ENCODE measurements around the gene PSMB3.
A peak's percentile ranks its signal among the peaks of the same experiment; 100 is the strongest.

PSMB3 gene

GRCh38 chr17:38800237-38800760, 47.8 kb downstream of the PSMB3 start:
- Histone ChIP-seq H3K4me3 (ENCODE audit: extremely low read depth, insufficient read depth, low read length, poor library complexity, severe bottlenecking) (peak overlapping the region; percentile 80), H3K36me3 (ENCODE audit: control insufficient read depth, insufficient read depth, low read length) (peaks cover 69% of the 10 kb centered on the region), H3K9me3 (ENCODE audit: control insufficient read depth, low read length) (no peaks in the 10 kb centered on the region), H3K4me1 (ENCODE audit: control insufficient read depth, insufficient read depth, low read length, poor library complexity, severe bottlenecking) (peaks cover 15% of the 10 kb centered on the region), H3K27ac (ENCODE audit: low read depth, low read length, severe bottlenecking) (peak overlapping the region; percentile 100)
- 27 to 40% methylated on average over 8 of the region's 14 CpGs for WGBS, 2 experiments (ENCODE audit: insufficient coverage in 2 of 2)

- Histone ChIP-seq H3K4me1 (ENCODE audit: control insufficient read depth, insufficient read depth, low read length, poor library complexity, severe bottlenecking) (no peaks in the 10 kb centered on the region), H3K4me3 (ENCODE audit: extremely low read depth, insufficient read depth, low read length, poor library complexity, severe bottlenecking) (no peak overlapping the region), H3K27ac (ENCODE audit: low read depth, low read length, severe bottlenecking) (no peak overlapping the region), H3K9me3 (ENCODE audit: control insufficient read depth, low read length) (no peaks in the 10 kb centered on the region), H3K36me3 (ENCODE audit: control insufficient read depth, insufficient read depth, low read length) (peaks cover 92% of the 10 kb centered on the region)
- WGBS, 2 experiments (ENCODE audit: insufficient coverage in 2 of 2): 89 to 95% methylated on average over 7 of the region's 7 CpGs
Observed at GRCh38 chr17:38809828-38810227, 57.3 kb downstream of the PSMB3 start.
